ENCODE results near the gene ANKRD1.
A peak's percentile ranks its signal among the peaks of the same experiment; 100 is the strongest.
"Not testable (repeated sequence)": the region's sequence is repeated elsewhere in the genome, so short reads cannot be mapped to it uniquely, and the experiment has no call there.

The ANKRD1 gene

DNA sequence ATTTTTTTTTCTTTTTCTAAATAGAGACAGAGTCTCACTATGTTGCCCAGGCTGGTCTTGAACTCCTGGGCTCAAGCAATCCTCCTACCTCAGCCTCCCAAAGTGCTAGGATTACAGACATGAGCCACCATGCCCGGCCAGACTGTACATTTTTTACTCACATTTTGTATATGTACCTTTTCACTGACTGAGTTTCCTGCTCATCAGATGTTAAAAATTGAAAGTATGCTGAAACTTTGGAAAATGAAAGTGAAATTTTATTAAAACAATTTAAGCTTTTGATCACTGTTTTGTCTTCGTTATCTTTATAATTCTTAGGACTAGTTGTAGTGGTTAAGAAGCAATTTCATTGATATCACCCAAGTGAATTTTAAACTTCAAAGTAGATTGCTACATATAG, 24.0 kb downstream of the ANKRD1 start:
- H3K36me3 ChIP-seq (ENCODE audit: control insufficient read depth, low read depth, low read length): peaks cover 70% of the 10 kb centered on the region
- H3K27ac ChIP-seq (ENCODE audit: low read length); H3K9ac ChIP-seq (ENCODE audit: low read length); H3K9me3 ChIP-seq (ENCODE audit: control insufficient read depth, low read depth, low read length); H3K4me1 ChIP-seq (ENCODE audit: control insufficient read depth, low read depth, low read length); H3K27me3 ChIP-seq (ENCODE audit: control insufficient read depth, insufficient read depth, low read length); H3K4me3 ChIP-seq (ENCODE audit: low read length): not testable (repeated sequence)

DNA sequence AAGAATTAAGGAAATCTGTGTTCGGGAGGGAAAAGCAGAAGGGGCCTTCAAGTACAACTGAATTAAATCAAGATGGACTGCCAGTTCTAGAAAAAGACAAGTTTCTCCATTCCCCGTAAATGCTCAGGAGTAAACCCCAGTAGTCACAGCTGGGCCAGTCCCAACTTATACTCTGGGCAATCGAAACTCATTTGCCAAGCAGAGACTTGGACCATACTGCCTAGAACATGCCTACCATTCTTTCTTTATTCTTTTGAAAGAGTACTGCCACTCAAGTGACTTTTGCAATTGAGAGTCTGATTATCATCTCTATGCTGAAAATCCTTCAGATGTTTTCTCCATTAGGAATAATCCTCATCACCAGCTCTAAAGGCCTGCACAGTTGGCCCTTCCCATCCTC, 27.7 kb downstream of the ANKRD1 start:
- peaks cover 77% of the 10 kb centered on the region for H3K36me3 ChIP-seq (ENCODE audit: control insufficient read depth, low read depth, low read length)

DNA sequence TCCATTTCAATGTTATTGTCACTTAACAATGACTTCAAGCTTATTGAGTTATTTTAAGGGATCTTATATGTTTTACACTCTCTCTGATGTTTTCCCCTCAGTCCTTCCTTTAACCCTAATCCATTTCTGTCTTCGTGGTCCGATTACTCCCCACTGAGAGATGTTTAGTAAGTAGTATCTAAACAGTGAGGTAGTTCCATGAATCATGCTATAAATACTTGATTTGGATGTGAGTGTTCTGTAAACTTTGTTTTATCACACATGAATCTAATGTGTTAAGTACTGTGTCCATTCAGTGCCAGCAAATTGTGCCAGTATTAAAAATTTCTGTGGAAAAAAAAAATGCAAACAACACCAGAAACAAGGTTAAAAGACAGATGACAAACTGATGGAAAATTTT, 30.5 kb downstream of the ANKRD1 start:
- no peaks in the 10 kb centered on the region for H3K9me3 ChIP-seq (ENCODE audit: control insufficient read depth, low read depth, low read length)
- peaks cover 85% of the 10 kb centered on the region for H3K36me3 ChIP-seq (ENCODE audit: control insufficient read depth, low read depth, low read length)

More for the DNA sequence above, 27.7 kb downstream of the ANKRD1 start:
- Histone ChIP-seq H3K9ac (ENCODE audit: low read length) (no peak overlapping the region), H3K4me3 (ENCODE audit: low read length) (no peak overlapping the region), H3K9me3 (ENCODE audit: control insufficient read depth, low read depth, low read length) (no peaks in the 10 kb centered on the region), H3K27ac (ENCODE audit: low read length) (no peak overlapping the region), H3K4me1 (ENCODE audit: control insufficient read depth, low read depth, low read length) (no peaks in the 10 kb centered on the region), H3K27me3 (ENCODE audit: control insufficient read depth, insufficient read depth, low read length) (no peaks in the 10 kb centered on the region)

DNA sequence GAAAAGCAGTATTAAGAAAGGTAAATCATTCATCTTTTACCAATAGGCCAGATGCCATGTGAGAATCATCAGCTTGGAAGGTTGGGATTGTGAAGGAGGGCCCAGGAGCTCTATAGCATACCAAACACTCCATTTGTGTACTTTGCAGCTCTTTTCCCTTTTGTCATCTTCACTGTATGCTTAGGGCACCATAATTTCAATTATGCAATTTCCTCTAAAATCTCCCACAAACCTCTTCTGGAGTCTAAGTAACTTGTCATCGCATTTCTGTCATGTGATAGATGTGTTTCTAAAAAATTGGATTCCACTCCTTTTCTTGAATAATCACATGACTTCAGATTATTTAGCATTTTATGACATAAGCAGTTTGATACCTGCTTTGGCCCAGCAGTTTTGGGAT, 31.3 kb downstream of the ANKRD1 start:
- H3K9ac ChIP-seq (ENCODE audit: low read length): no peak overlapping the region
- no peaks in the 10 kb centered on the region for H3K27me3 ChIP-seq (ENCODE audit: control insufficient read depth, insufficient read depth, low read length)
- H3K4me3 ChIP-seq (ENCODE audit: low read length): no peak overlapping the region
- H3K4me1 ChIP-seq (ENCODE audit: control insufficient read depth, low read depth, low read length): no peaks in the 10 kb centered on the region
- no peak overlapping the region for H3K27ac ChIP-seq (ENCODE audit: low read length)
- H3K36me3 ChIP-seq (ENCODE audit: control insufficient read depth, low read depth, low read length): peaks cover 84% of the 10 kb centered on the region
- no peaks in the 10 kb centered on the region for H3K9me3 ChIP-seq (ENCODE audit: control insufficient read depth, low read depth, low read length)

More for the DNA sequence above, 30.5 kb downstream of the ANKRD1 start:
- H3K27me3 ChIP-seq (ENCODE audit: control insufficient read depth, insufficient read depth, low read length): no peaks in the 10 kb centered on the region
- H3K27ac ChIP-seq (ENCODE audit: low read length): no peak overlapping the region
- no peaks in the 10 kb centered on the region for H3K4me1 ChIP-seq (ENCODE audit: control insufficient read depth, low read depth, low read length)
- no peak overlapping the region for H3K9ac ChIP-seq (ENCODE audit: low read length)
- H3K4me3 ChIP-seq (ENCODE audit: low read length): no peak overlapping the region

DNA sequence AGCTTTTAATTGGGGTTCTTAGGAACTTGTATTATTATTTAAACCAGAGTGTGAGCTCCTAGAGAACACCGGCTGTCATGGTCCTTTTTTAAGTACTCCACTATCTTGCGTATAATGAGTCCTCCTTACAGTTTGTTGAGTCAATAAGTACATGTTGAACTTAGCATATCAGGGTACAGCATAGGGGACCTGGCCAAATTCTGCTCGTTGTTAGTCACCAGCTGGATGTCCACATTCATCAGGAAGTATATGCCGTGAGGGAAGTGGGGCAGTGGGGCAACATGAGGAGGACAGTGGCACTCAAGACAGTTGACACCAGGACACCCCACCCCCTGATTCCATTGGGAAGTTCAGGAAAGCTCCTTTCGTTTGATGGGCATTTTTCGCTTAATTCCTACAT, 32.5 kb downstream of the ANKRD1 start:
- Histone ChIP-seq H3K4me3 (ENCODE audit: low read length) (no peak overlapping the region), H3K36me3 (ENCODE audit: control insufficient read depth, low read depth, low read length) (peaks cover 80% of the 10 kb centered on the region), H3K27ac (ENCODE audit: low read length) (no peak overlapping the region), H3K27me3 (ENCODE audit: control insufficient read depth, insufficient read depth, low read length) (no peaks in the 10 kb centered on the region), H3K4me1 (ENCODE audit: control insufficient read depth, low read depth, low read length) (no peaks in the 10 kb centered on the region), H3K9ac (ENCODE audit: low read length) (no peak overlapping the region), H3K9me3 (ENCODE audit: control insufficient read depth, low read depth, low read length) (no peaks in the 10 kb centered on the region)

DNA sequence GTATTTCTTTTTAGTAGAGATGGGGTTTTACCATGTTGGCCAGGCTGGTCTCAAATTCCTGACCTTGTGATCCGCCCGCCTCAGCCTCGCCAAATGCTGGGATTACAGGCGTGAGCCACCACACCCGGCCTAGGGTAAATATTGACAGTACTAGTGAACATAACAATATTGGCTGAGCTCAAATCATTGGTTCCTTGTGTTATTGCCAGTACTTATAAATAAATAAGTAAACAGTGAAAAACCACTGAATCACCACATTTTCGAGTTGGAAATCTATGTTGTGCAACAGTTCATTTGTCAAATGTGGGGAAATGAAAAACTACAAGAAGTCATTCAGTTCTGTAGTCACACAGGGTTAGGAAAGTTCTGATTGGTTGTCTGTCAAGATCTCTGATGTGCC, 33.3 kb downstream of the ANKRD1 start:
- Histone ChIP-seq H3K36me3 (ENCODE audit: control insufficient read depth, low read depth, low read length) (peaks cover 79% of the 10 kb centered on the region), H3K9ac (ENCODE audit: low read length) (no peak overlapping the region), H3K4me1 (ENCODE audit: control insufficient read depth, low read depth, low read length) (no peaks in the 10 kb centered on the region), H3K27me3 (ENCODE audit: control insufficient read depth, insufficient read depth, low read length) (no peaks in the 10 kb centered on the region), H3K9me3 (ENCODE audit: control insufficient read depth, low read depth, low read length) (no peaks in the 10 kb centered on the region), H3K27ac (ENCODE audit: low read length) (no peak overlapping the region), H3K4me3 (ENCODE audit: low read length) (no peak overlapping the region)

DNA sequence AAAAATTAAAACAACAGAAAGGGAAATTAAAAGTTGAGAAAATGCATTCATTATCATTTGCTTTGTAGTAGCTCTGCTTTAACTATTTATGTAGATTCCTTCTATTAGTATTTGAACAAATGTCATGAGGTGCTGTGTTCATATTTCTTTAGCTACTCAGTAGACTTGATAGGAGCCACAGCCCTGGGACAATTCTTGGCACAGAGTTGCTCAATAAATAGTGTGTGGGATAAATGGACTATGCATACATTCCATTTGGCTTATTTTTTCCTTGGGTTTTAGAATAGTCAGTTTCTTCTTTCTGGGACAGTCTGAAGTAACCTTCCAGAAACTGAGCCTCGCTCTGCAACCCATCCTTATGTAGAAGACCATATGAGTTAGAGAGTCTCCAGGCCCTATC, 35.7 kb downstream of the ANKRD1 start:
- Histone ChIP-seq H3K27ac (ENCODE audit: low read length) (no peak overlapping the region), H3K27me3 (ENCODE audit: control insufficient read depth, insufficient read depth, low read length) (no peaks in the 10 kb centered on the region), H3K9ac (ENCODE audit: low read length) (no peak overlapping the region), H3K4me1 (ENCODE audit: control insufficient read depth, low read depth, low read length) (no peaks in the 10 kb centered on the region), H3K36me3 (ENCODE audit: control insufficient read depth, low read depth, low read length) (peaks cover 75% of the 10 kb centered on the region), H3K4me3 (ENCODE audit: low read length) (no peak overlapping the region), H3K9me3 (ENCODE audit: control insufficient read depth, low read depth, low read length) (no peaks in the 10 kb centered on the region)

DNA sequence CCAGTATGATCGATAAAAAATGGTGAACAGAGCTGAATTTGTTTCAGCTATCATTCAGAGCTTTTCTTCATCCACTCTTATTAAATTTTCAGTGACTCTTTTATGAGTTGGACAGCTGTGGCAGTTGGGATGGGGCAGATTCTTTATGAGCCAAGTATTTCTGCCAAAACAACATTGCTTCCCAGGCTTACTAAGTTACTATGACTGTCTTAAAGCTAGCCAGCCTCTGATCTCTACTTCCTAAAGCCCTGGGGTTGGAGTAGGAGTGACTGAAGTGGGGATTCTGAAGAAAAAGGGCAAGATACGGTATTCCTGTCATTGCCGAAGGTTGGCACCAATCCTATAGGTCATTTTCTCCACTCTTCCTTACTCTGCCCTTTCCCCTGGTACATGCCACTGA, 36.5 kb downstream of the ANKRD1 start:
- Histone ChIP-seq H3K27ac (ENCODE audit: low read length) (no peak overlapping the region), H3K4me1 (ENCODE audit: control insufficient read depth, low read depth, low read length) (no peaks in the 10 kb centered on the region), H3K9ac (ENCODE audit: low read length) (no peak overlapping the region)

DNA sequence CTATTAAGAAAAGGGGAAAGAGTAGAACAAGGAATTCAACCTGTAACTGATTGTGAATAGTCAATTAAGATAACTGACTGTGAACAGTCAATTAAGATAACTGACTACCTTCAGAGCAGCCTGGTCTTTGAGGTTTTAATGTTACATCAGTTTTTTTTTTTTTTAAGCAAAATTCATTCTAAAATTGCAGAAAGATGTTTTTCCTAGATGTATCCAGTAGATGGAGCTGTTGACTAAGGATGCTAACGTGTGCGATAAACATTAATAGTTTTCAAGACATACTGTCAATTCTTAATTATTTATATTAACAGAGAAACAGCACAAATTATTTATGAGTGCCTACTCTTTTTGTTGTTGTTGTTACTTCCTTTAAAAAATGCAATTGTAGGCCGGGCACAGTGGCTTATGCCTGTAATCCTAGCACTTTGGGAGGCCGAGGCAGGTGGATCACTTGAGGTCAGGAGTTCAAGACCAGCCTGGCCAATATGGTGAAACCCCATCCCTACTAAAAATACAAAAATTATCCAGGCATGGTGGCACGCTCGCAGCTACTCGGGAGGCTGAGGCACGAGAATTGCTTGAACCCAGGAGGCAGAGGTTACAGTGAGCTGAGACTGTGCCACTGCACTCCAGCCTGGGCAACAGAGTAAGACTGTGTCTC, 40.7 kb downstream of the ANKRD1 start:
- H3K9ac ChIP-seq (ENCODE audit: low read length): not testable (repeated sequence)
- peaks cover 77% of the 10 kb centered on the region for H3K36me3 ChIP-seq (ENCODE audit: control insufficient read depth, low read depth, low read length)

More for the DNA sequence above, 36.5 kb downstream of the ANKRD1 start:
- no peaks in the 10 kb centered on the region for H3K27me3 ChIP-seq (ENCODE audit: control insufficient read depth, insufficient read depth, low read length)
- H3K4me3 ChIP-seq (ENCODE audit: low read length): no peak overlapping the region
- H3K36me3 ChIP-seq (ENCODE audit: control insufficient read depth, low read depth, low read length): peaks cover 73% of the 10 kb centered on the region
- H3K9me3 ChIP-seq (ENCODE audit: control insufficient read depth, low read depth, low read length): no peaks in the 10 kb centered on the region

DNA sequence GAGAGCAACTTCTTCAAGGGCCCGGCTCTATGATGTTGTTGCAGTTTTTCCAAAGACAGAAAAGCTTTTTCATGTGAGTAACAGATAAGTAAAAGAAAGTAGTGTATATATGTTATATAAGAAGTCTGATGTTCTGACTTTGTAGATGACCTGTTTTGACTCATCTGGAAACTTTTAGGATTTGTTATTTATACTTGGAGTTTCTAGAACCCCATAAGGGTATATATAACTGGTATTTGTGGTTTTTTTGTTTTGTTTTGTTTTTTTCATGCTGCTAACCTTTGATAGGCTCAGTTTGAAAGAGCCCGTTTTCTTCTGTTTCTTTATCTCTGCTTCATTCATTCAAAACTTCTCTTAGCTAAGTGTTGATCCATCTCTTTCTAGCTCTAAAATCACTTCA, 41.8 kb downstream of the ANKRD1 start:
- Histone ChIP-seq H3K9me3 (ENCODE audit: control insufficient read depth, low read depth, low read length) (no peaks in the 10 kb centered on the region), H3K4me3 (ENCODE audit: low read length) (no peak overlapping the region), H3K27ac (ENCODE audit: low read length) (no peak overlapping the region), H3K36me3 (ENCODE audit: control insufficient read depth, low read depth, low read length) (peaks cover 66% of the 10 kb centered on the region), H3K9ac (ENCODE audit: low read length) (no peak overlapping the region), H3K4me1 (ENCODE audit: control insufficient read depth, low read depth, low read length) (no peaks in the 10 kb centered on the region), H3K27me3 (ENCODE audit: control insufficient read depth, insufficient read depth, low read length) (no peaks in the 10 kb centered on the region)

More for the DNA sequence above, 40.7 kb downstream of the ANKRD1 start:
- not testable (repeated sequence) for H3K27ac ChIP-seq (ENCODE audit: low read length); H3K4me3 ChIP-seq (ENCODE audit: low read length); H3K27me3 ChIP-seq (ENCODE audit: control insufficient read depth, insufficient read depth, low read length); H3K4me1 ChIP-seq (ENCODE audit: control insufficient read depth, low read depth, low read length); H3K9me3 ChIP-seq (ENCODE audit: control insufficient read depth, low read depth, low read length)

DNA sequence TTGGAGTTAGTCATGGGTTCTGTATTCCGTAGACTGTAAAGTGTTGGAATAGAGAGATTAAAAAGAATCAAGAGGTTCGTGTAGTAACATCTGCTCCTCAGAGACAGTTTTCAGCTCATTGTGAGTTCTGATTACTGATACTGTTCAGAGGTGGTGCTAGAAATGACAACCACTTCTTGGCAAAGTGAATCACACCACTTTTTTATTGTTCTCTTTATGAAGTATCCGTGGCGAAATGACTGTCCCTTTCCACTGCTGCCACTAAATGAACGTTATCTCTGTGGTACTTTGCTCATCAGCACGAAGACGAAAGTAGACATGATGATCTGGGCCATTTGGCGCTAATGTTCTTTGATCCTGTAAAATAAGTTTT, 48.3 kb downstream of the ANKRD1 start:
- peaks cover 10% of the 10 kb centered on the region for H3K4me1 ChIP-seq (ENCODE audit: control insufficient read depth, low read depth, low read length)
- peaks cover 20% of the 10 kb centered on the region for H3K36me3 ChIP-seq (ENCODE audit: control insufficient read depth, low read depth, low read length)
- peak overlapping the region; percentile 86 for H3K4me3 ChIP-seq (ENCODE audit: low read length)
- H3K9ac ChIP-seq (ENCODE audit: low read length): peak overlapping the region; percentile 86
- H3K27ac ChIP-seq (ENCODE audit: low read length): no peak overlapping the region
- no peaks in the 10 kb centered on the region for H3K27me3 ChIP-seq (ENCODE audit: control insufficient read depth, insufficient read depth, low read length)
- H3K9me3 ChIP-seq (ENCODE audit: control insufficient read depth, low read depth, low read length): no peaks in the 10 kb centered on the region

Measured in iPS-18a (cell line).